Measurements from ENCODE around the gene TEC. TPM values are rescaled to one million over a fixed set of nuclear protein-coding genes. Genes with fewer than 3 reads are reported as not detected.

The TEC gene
- polyA plus RNA-seq, 1 donor (not counting 4 experiments of a cell fraction or from before 2014, with no cell fraction given) = 0.39 TPM

GRCh38 chr4:48247142-48247877, 22.3 kb downstream of the TEC start:
- no peaks in the 10 kb centered on the region for H3K27me3 ChIP-seq (ENCODE audit: control insufficient read depth, extremely low read depth, insufficient read depth, low read length)
- H3K27ac ChIP-seq (ENCODE audit: control insufficient read depth, insufficient read depth, low read length) = no peak overlapping the region
- dilution Hi-C loops (cut with MboI; ENCODE audit: extremely low pct_ligation_motif_present, low sequenced_read_pairs) = no loop called here
- FAIRE-seq = no peak
- no peaks in the 10 kb centered on the region for H3K79me2 ChIP-seq (ENCODE audit: control insufficient read depth, insufficient read depth, low read length)
- no peak for DNase-seq (ENCODE audit: low read depth, low spot score)
- H3K4me2 ChIP-seq (ENCODE audit: control insufficient read depth, extremely low read depth, insufficient read depth, low read depth, low read length) = no peak overlapping the region
- H3K36me3 ChIP-seq (ENCODE audit: control insufficient read depth in 2 of 2, extremely low read depth in 1 of 2, insufficient read depth in 2 of 2, low read length in 2 of 2) = no peaks in the 10 kb centered on the region
- no peak overlapping the region for H3K9ac ChIP-seq (ENCODE audit: control insufficient read depth, extremely low read depth, insufficient read depth, low read length)
- H2AFZ ChIP-seq (ENCODE audit: control insufficient read depth, low read length) = peak overlapping the region; percentile 10
- H3K9me3 ChIP-seq (ENCODE audit: control insufficient read depth, low read depth, low read length) = no peaks in the 10 kb centered on the region
- no peaks in the 10 kb centered on the region for H3K9me1 ChIP-seq (ENCODE audit: control insufficient read depth, extremely low read depth, insufficient read depth, low read length)
- H3K4me1 ChIP-seq (ENCODE audit: control insufficient read depth, extremely low read depth, insufficient read depth, low read length) = no peaks in the 10 kb centered on the region
- no peak overlapping the region for H3K4me3 ChIP-seq (ENCODE audit: control insufficient read depth in 2 of 3, extremely low read depth in 1 of 3, insufficient read depth in 2 of 3, low read depth in 1 of 3, low read length in 3 of 3)
- TF ChIP-seq EZH2 (IDR thresholded peaks at IDR 0.05; ENCODE audit: low read length) = no peak
- TF ChIP-seq, protein P1, sequence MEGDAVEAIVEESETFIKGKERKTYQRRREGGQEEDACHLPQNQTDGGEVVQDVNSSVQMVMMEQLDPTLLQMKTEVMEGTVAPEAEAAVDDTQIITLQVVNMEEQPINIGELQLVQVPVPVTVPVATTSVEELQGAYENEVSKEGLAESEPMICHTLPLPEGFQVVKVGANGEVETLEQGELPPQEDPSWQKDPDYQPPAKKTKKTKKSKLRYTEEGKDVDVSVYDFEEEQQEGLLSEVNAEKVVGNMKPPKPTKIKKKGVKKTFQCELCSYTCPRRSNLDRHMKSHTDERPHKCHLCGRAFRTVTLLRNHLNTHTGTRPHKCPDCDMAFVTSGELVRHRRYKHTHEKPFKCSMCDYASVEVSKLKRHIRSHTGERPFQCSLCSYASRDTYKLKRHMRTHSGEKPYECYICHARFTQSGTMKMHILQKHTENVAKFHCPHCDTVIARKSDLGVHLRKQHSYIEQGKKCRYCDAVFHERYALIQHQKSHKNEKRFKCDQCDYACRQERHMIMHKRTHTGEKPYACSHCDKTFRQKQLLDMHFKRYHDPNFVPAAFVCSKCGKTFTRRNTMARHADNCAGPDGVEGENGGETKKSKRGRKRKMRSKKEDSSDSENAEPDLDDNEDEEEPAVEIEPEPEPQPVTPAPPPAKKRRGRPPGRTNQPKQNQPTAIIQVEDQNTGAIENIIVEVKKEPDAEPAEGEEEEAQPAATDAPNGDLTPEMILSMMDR (optimal IDR thresholded peaks at IDR 0.05 in 1 of 3, IDR thresholded peaks at IDR 0.05 in 1 of 3, conservative IDR thresholded peaks at IDR 0.05 in 1 of 3; ENCODE audit: extremely low read depth in 1 of 3, insufficient read depth in 2 of 3, low read length in 3 of 3) = no peak
- no peaks in the 10 kb centered on the region for H4K20me1 ChIP-seq (ENCODE audit: control insufficient read depth, extremely low read depth, insufficient read depth, low read length)

DNA sequence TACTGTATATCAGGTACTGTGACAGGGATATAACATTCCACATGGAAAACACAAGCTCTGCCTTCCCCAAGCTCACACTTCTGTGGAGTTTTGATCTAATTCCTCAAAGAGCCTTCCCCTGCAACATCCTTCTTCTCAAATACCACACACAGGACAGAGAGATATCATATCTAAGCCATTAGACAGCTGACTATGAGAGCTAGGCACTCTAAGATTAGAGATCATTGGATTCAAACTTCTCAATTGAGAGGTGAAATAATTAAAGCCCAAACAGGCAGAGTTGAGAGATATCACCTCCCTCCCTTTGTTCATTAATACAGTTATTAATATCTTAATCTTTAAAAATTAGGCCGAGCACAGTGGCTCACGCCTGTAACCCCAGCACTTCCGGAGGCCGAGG, 25.0 kb downstream of the TEC start:
- no peaks in the 10 kb centered on the region for H3K9me1 ChIP-seq (ENCODE audit: control insufficient read depth, extremely low read depth, insufficient read depth, low read length)
- H2AFZ ChIP-seq (ENCODE audit: control insufficient read depth, low read length) = no peak overlapping the region
- DNase-seq (ENCODE audit: low read depth, low spot score) (no peak), FAIRE-seq (no peak)
- H3K27me3 ChIP-seq (ENCODE audit: control insufficient read depth, extremely low read depth, insufficient read depth, low read length) = no peaks in the 10 kb centered on the region
- TF ChIP-seq, protein P1 (optimal IDR thresholded peaks at IDR 0.05 in 1 of 3, IDR thresholded peaks at IDR 0.05 in 1 of 3, conservative IDR thresholded peaks at IDR 0.05 in 1 of 3; ENCODE audit: extremely low read depth in 1 of 3, insufficient read depth in 2 of 3, low read length in 3 of 3) = no peak
- TF ChIP-seq EZH2 (IDR thresholded peaks at IDR 0.05; ENCODE audit: low read length) = no peak
- H3K79me2 ChIP-seq (ENCODE audit: control insufficient read depth, insufficient read depth, low read length) = no peaks in the 10 kb centered on the region
- no peak overlapping the region for H3K27ac ChIP-seq (ENCODE audit: control insufficient read depth, insufficient read depth, low read length)
- dilution Hi-C loops (cut with MboI; ENCODE audit: extremely low pct_ligation_motif_present, low sequenced_read_pairs) = no loop called here
- no peaks in the 10 kb centered on the region for H3K4me1 ChIP-seq (ENCODE audit: control insufficient read depth, extremely low read depth, insufficient read depth, low read length)
- no peak overlapping the region for H3K4me3 ChIP-seq (ENCODE audit: control insufficient read depth in 2 of 3, extremely low read depth in 1 of 3, insufficient read depth in 2 of 3, low read depth in 1 of 3, low read length in 3 of 3)
- no peak overlapping the region for H3K9ac ChIP-seq (ENCODE audit: control insufficient read depth, extremely low read depth, insufficient read depth, low read length)
- no peaks in the 10 kb centered on the region for H4K20me1 ChIP-seq (ENCODE audit: control insufficient read depth, extremely low read depth, insufficient read depth, low read length)
- H3K36me3 ChIP-seq (ENCODE audit: control insufficient read depth in 2 of 2, extremely low read depth in 1 of 2, insufficient read depth in 2 of 2, low read length in 2 of 2) = no peaks in the 10 kb centered on the region
- no peaks in the 10 kb centered on the region for H3K9me3 ChIP-seq (ENCODE audit: control insufficient read depth, low read depth, low read length)
- no peak overlapping the region for H3K4me2 ChIP-seq (ENCODE audit: control insufficient read depth, extremely low read depth, insufficient read depth, low read depth, low read length)

Measured in keratinocyte (primary cell).